Right lobe of liver (tissue), 6 donors: ENCODE data around the gene EIF3K. TPM values are rescaled to one million over a fixed set of nuclear protein-coding genes. Genes with fewer than 3 reads are reported as not detected.
"Not testable (repeated sequence)": the region's sequence is repeated elsewhere in the genome, so short reads cannot be mapped to it uniquely, and the experiment has no call there.

ENCODE experiments used
- ATAC-seq, 4 donors: fragments of 200-7000 bp; cut with Tn5 transposase; one replicate each; pipeline ENCODE4 v1.9.1; 2020; ENCODE audit warnings: mild to moderate bottlenecking in 4 of 4, moderate library complexity in 4 of 4
- DNase-seq, 3 donors: peaks; one replicate each; pipeline ENCODE4 v3.0.0-alpha.2; 2020
- H3K27ac ChIP-seq, 3 donors: fragments of 200-600 bp; one replicate each; pipeline ENCODE4 v1.8.0; 2022
- H3K27me3 ChIP-seq, 2 donors: fragments of 200-600 bp; one replicate each; pipeline ENCODE4 v1.8.0; 2022
- H3K36me3 ChIP-seq, 4 donors: fragments of 200-600 bp; sonication (generic) in 1 of 4; one replicate each; pipeline versions ENCODE4 v1.5.1 to v1.8.0; 2017 to 2022; ENCODE audit warnings: control low read depth in 1 of 4
- H3K4me1 ChIP-seq, 4 donors: fragments of 200-600 bp; sonication (generic) in 1 of 4; one replicate each; pipeline versions ENCODE4 v1.5.1 to v1.8.0; 2017 to 2022; ENCODE audit warnings: control low read depth in 1 of 4
- H3K4me3 ChIP-seq, 3 donors: fragments of 200-600 bp; one replicate each; pipeline ENCODE4 v1.8.0; 2022
- H3K9me3 ChIP-seq, 4 donors: fragments of 200-600 bp; sonication (generic) in 1 of 4; one replicate each; pipeline versions ENCODE4 v1.5.1 to v1.8.0; 2017 to 2022; ENCODE audit warnings: control low read depth in 1 of 4
- CTCF ChIP-seq, 4 donors: fragments of 200-600 bp in 3 of 4; fragments of 450-650 bp in 1 of 4; IDR thresholded peaks; one replicate each; pipeline versions ENCODE4 v1.5.1 to v1.8.0; 2016 to 2022; ENCODE audit warnings: antibody characterized with exemption in 4 of 4, mild to moderate bottlenecking in 2 of 4
- POLR2A ChIP-seq: fragments of 450-650 bp; IDR thresholded peaks from one replicate; pipeline ENCODE4 v1.6.1; 2017; ENCODE audit warnings: antibody characterized with exemption, mild to moderate bottlenecking
- WGBS: methylation state at CpG from one replicate; pipeline ENCODE4 v1.1.6; 2018; ENCODE audit warnings: low coverage, low lambda C conversion rate; ENCODE audit not compliant: insufficient coverage; ENCODE audit errors: missing lambda C conversion rate; 5-methylcytosine and 5-hydroxymethylcytosine counted together
- intact Hi-C, 2 donors: fragments of 100-400 bp; cut with DNase I; formaldehyde crosslinking; loops; one replicate each; pipeline versions ENCODE4 v1.11.2 to v1.14.1; 2022
- long read RNA-seq: library from polyadenylated mRNA; unstranded; transcript quantifications from one replicate; pipeline ENCODE4 v2.0.0, GENCODE V29; 2019
- total RNA-seq, 6 experiments: library from RNA; depleted of rRNA in 2 of 6; stranded (reverse); fragments of >200 nt in 2 of 6; fragmentation: NEBNext Ultra II Directional in 3 of 6; extraction: Animal tissue kit (Norgen Biotek cat#: 25700) in 3 of 6; gene quantifications; one replicate each; pipeline versions ENCODE4 v1.1.0 to v1.2.4, GENCODE V29; 2016 to 2023
- donor health status: DM: no; HTN: yes; CAD: no.
- donor health status: DM: no; HTN: no; CAD: no.
- donor health status: DM: no; HTN: no; CAD: no.
- donor health status: DM: no; HTN: yes; CAD: no.
- donor health status: DM: no; HTN: yes; CAD: no.

The EIF3K gene, protein sequence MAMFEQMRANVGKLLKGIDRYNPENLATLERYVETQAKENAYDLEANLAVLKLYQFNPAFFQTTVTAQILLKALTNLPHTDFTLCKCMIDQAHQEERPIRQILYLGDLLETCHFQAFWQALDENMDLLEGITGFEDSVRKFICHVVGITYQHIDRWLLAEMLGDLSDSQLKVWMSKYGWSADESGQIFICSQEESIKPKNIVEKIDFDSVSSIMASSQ
- 100 to 1,000 TPM in 4 of 6 experiments, 10 to 100 TPM in 2; 86.3 to 305 (median 116) TPM for total RNA-seq
- long read RNA-seq, transcript EIF3K-201 (8 exons, 864 nt) = major isoform, 43 of 45 reads
- long read RNA-seq, partial matches to known transcripts = 1 of 45 reads
- long read RNA-seq, other reads (novel, unspliced or antisense) = 0 of 45 reads

DNA sequence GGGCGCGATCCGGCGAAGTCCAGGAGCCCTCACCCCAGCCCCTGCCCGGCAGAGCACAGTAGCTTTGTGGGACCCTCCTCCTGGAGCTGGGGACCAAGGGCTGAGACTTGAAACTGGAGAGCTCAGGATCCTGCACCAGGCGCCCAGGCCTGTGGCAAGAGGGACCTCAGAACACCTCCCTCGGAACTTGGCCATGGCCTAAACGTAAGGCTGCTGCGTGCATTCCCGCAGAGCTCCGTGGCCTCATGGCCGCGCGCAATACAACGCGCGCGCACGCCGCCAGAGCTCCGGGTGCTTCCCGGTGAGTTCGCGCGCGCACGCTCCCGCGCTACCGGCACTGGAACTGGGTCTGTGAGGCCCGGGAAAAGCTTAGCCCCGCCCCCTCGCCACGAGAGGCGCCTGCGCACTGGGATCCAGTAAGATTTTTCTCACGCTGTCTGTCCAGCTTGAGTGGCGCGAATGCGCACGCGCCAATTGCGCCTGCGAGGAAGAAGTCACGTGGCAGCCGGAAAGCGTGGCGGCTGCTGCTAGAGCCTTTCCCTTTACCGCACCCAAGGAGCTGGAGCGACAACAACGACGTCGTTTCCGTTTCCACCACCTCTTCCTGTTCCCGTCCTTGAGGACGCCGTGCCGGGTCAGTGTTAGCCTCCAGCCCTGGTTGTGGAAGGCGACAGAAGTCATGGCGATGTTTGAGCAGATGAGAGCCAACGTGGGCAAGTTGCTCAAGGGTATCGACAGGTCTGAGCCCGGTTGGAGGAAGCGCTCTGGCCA, at the start of gene EIF3K:
EIF3K (plus strand) TSS at position 599 of the 771 bp plus-strand sequence; CDS start at position 680, 81 bp downstream.
- intact Hi-C loops = no loop called here
- H3K27ac ChIP-seq = peak within 1 kb of the TSS; percentile 60 to 66 (median 65)
- WGBS = 7% methylated on average over 8 of the region's 64 CpGs

GRCh38 chr19:38569368-38569983, 49.5 kb upstream of the EIF3K start:
- H3K36me3 ChIP-seq = no peaks in the 10 kb centered on the region
- H3K4me3 ChIP-seq = no peak overlapping the region
- ATAC-seq (no peak), DNase-seq (no peak)
- no peak for TF ChIP-seq POLR2A
- TF ChIP-seq CTCF (IDR thresholded peaks at IDR 0.05) = no peak
- H3K4me1 ChIP-seq = no peaks in the 10 kb centered on the region
- WGBS = 66% methylated on average over 3 of the region's 6 CpGs
- H3K9me3 ChIP-seq = no peaks in the 10 kb centered on the region
- intact Hi-C loops = no loop called here
- H3K27me3 ChIP-seq = no peaks in the 10 kb centered on the region
- no peak overlapping the region for H3K27ac ChIP-seq

More for the DNA sequence above, at the start of gene EIF3K:
- peaks cover 0 to 12% (median 3%) of the 10 kb centered on the region in 4 donors for H3K4me1 ChIP-seq
- no peaks in the 10 kb centered on the region for H3K9me3 ChIP-seq
- ATAC-seq (peak; percentile 94 to 96 (median 94)), DNase-seq (peak; percentile 99)
- peak within 1 kb of the TSS; percentile 81 to 100 (median 91) for H3K4me3 ChIP-seq
- H3K36me3 ChIP-seq = peaks cover 0 to 29% (median 8%) of the 10 kb centered on the region in 4 donors
- no peaks in the 10 kb centered on the region for H3K27me3 ChIP-seq
- TF ChIP-seq CTCF (IDR thresholded peaks at IDR 0.05) (no peak), POLR2A (peak; percentile 75)

DNA sequence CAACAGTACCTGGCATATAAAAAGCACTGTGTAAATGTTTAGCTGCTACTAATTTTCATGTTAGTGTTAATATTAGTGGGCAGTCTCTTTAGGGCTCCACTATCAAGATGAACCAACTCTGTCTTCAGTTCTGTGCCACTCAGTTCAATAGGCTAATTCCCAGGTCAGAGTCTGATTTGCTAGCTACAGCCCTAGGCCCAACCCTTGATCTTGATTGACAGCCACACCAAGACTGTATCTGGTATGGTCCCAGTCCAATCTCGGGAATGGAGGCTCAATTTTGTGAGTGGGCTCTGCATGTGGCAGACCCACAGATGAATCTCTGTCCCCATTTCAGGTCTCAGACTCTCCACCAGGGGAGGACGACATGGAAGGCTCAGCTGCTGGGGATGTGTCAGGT, 47.3 kb upstream of the EIF3K start:
- Histone ChIP-seq H3K27me3 (no peaks in the 10 kb centered on the region), H3K9me3 (no peaks in the 10 kb centered on the region), H3K4me1 (no peaks in the 10 kb centered on the region), H3K4me3 (no peak overlapping the region), H3K27ac (no peak overlapping the region), H3K36me3 (no peaks in the 10 kb centered on the region)
- no peak for TF ChIP-seq CTCF (IDR thresholded peaks at IDR 0.05)
- no peak for TF ChIP-seq POLR2A
- intact Hi-C loops = no loop called here
- WGBS = 40% methylated on average over 1 of the region's 2 CpGs
- ATAC-seq (no peak), DNase-seq (no peak)

- no CpG with 5 or more reads among the region's 11 CpGs for WGBS
- Histone ChIP-seq H3K4me3 (no peak overlapping the region), H3K27me3 (no peaks in the 10 kb centered on the region), H3K27ac (no peak overlapping the region), H3K4me1 (no peaks in the 10 kb centered on the region), H3K9me3 (no peaks in the 10 kb centered on the region), H3K36me3 (no peaks in the 10 kb centered on the region)
- TF ChIP-seq CTCF (IDR thresholded peaks at IDR 0.05) (no peak), POLR2A (no peak)
- intact Hi-C loops = no loop called here
- DNase-seq (no peak), ATAC-seq (peak in 1 of 4 donors; percentile 23)
Observed at GRCh38 chr19:38577826-38578225, 41.2 kb upstream of the EIF3K start.

DNA sequence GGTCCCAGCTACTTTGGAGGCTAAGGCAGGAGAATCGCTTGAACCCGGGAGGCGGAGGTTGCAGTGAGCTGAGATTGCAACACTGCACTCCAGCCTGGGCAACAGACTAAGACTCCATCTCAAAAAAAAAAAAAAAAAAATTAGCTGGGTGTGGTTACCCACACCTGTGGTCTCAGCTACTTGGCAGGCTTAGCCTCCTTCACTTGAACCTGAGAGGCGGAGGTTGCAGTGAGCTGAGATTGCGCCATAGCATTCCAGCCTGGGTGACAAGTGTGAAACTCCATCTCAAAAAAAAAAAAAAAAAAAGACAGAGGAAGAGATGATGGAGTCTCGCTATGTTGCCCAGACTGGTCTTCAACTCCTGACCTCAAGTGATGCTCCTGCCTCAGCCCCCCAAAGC, 39.7 kb upstream of the EIF3K start:
- H3K36me3 ChIP-seq, H3K4me3 ChIP-seq, H3K4me1 ChIP-seq, DNase-seq, H3K9me3 ChIP-seq, ATAC-seq, intact Hi-C loops, H3K27ac ChIP-seq, H3K27me3 ChIP-seq: not testable (repeated sequence)
- 75% methylated on average over 5 of the region's 6 CpGs for WGBS
